Esophagus squamous epithelium (tissue), 5 donors: ENCODE results near the gene RGS10. TPM values are rescaled to one million over a fixed set of nuclear protein-coding genes. Genes with fewer than 3 reads are reported as not detected.

ENCODE experiments used
- DNase-seq: peaks from one replicate; lab custom pipeline; 2025; lab: John Stamatoyannopoulos, UW
- H3K27ac ChIP-seq, 4 donors: fragments of 200-600 bp; sonication (generic); one replicate each; pipeline ENCODE4 v1.5.1; 2016 to 2019; ENCODE audit warnings: mild to moderate bottlenecking in 1 of 4
- H3K27me3 ChIP-seq, 4 donors: fragments of 200-600 bp; sonication (generic); 1 replicate in 3 of 4; 2 replicates in 1 of 4; pipeline versions ENCODE4 v1.5.1 to v1.6.0; 2017 to 2021; ENCODE audit warnings: antibody characterized with exemption in 1 of 4
- H3K36me3 ChIP-seq, 3 donors: fragments of 200-600 bp; sonication (generic); one replicate each; pipeline ENCODE4 v1.5.1; 2016 to 2019
- H3K4me1 ChIP-seq, 3 donors: fragments of 200-600 bp; sonication (generic); one replicate each; pipeline ENCODE4 v1.5.1; 2017 to 2019
- H3K4me3 ChIP-seq, 4 donors: fragments of 200-600 bp; sonication (generic); 1 replicate in 3 of 4; 2 replicates in 1 of 4; pipeline ENCODE4 v1.5.1; 2016 to 2019; ENCODE audit warnings: mild to moderate bottlenecking in 2 of 4, moderate library complexity in 1 of 4
- H3K9me3 ChIP-seq, 3 donors: fragments of 200-600 bp; sonication (generic); one replicate each; pipeline ENCODE4 v1.5.1; 2016 to 2019
- CTCF ChIP-seq, 6 experiments: fragments of 450-650 bp in 4 of 6; fragments of 200-600 bp in 2 of 6; sonication (generic) in 2 of 6; IDR thresholded peaks; one replicate each; pipeline ENCODE4 v1.5.1; 2016 to 2019; ENCODE audit warnings: antibody characterized with exemption in 6 of 6, mild to moderate bottlenecking in 4 of 6, moderate library complexity in 4 of 6
- POLR2A ChIP-seq, 4 donors: fragments of 450-650 bp; IDR thresholded peaks; one replicate each; pipeline ENCODE4 v1.6.1; 2017; ENCODE audit warnings: antibody characterized with exemption in 4 of 4, mild to moderate bottlenecking in 4 of 4, moderate library complexity in 3 of 4
- WGBS, 2 donors: methylation state at CpG; one replicate each; pipeline ENCODE4 v1.1.5; 2018; 5-methylcytosine and 5-hydroxymethylcytosine counted together
- intact Hi-C: fragments of 100-400 bp; cut with DNase I; formaldehyde crosslinking; loops from one replicate; pipeline ENCODE4 v1.15.0; 2022
- total RNA-seq, 4 donors: library from RNA; depleted of rRNA; stranded (reverse); fragments of >200 nt; gene quantifications; one replicate each; pipeline ENCODE4 v1.1.0, GENCODE V29; 2016
- donor health status: DM: yes; HTN: yes; CAD: no.

RGS10 gene
- 10 to 100 TPM; 25.5 to 55.8 (median 43.9) TPM for total RNA-seq

- H3K4me1 ChIP-seq: peaks cover 24 to 70% (median 32%) of the 10 kb centered on the region in 3 donors
- peaks cover 0 to 3% (median 0%) of the 10 kb centered on the region in 4 donors for H3K27me3 ChIP-seq
- peak within 1 kb of the TSS; percentile 54 to 81 (median 66) for H3K4me3 ChIP-seq
- peak within 1 kb of the TSS; percentile 81 to 92 (median 85) for H3K27ac ChIP-seq
- 0% methylated on average over 14 of the region's 76 CpGs; no CpG with 5 or more reads in 1 of the 2 donors for WGBS, 2 donors
- no peaks in the 10 kb centered on the region for H3K36me3 ChIP-seq
- peak; percentile 42 for DNase-seq
- intact Hi-C loops: no loop called here
- no peaks in the 10 kb centered on the region for H3K9me3 ChIP-seq
- TF ChIP-seq POLR2A (IDR thresholded peaks at IDR 0.05): peak in 3 of 4 donors; percentile 20 to 87 (median 67)
- TF ChIP-seq CTCF (IDR thresholded peaks at IDR 0.05): no peak
Measured at GRCh38 chr10:119542357-119542987, at the start of gene RGS10. Gene RGS10, minus strand, starts transcription at chr10:119542719. Its CDS starts 81 bp downstream, at chr10:119542638.

- H3K36me3 ChIP-seq: peaks cover 8 to 70% (median 31%) of the 10 kb centered on the region in 3 donors
- peaks cover 8 to 25% (median 16%) of the 10 kb centered on the region in 3 donors for H3K4me1 ChIP-seq
- TF ChIP-seq CTCF (IDR thresholded peaks at IDR 0.05) (no peak), POLR2A (IDR thresholded peaks at IDR 0.05) (no peak)
- no peak overlapping the region for H3K4me3 ChIP-seq
- WGBS, 2 donors: 89 to 95% methylated on average over 4 of the region's 4 CpGs
- H3K27ac ChIP-seq: no peak overlapping the region
- intact Hi-C loops: no loop called here
- no peak for DNase-seq
- no peaks in the 10 kb centered on the region for H3K27me3 ChIP-seq
- H3K9me3 ChIP-seq: no peaks in the 10 kb centered on the region
Measured at GRCh38 chr10:119588071-119588470, 45.6 kb upstream of the RGS10 start.

- H3K4me1 ChIP-seq: peaks cover 0 to 10% (median 0%) of the 10 kb centered on the region in 3 donors
- intact Hi-C loops: no loop called here
- peaks cover 0 to 98% (median 56%) of the 10 kb centered on the region in 3 donors for H3K36me3 ChIP-seq
- no peak overlapping the region for H3K4me3 ChIP-seq
- no peak for DNase-seq
- 93 to 98% methylated on average over 3 of the region's 3 CpGs for WGBS, 2 donors
- H3K9me3 ChIP-seq: no peaks in the 10 kb centered on the region
- H3K27ac ChIP-seq: no peak overlapping the region
- no peak for TF ChIP-seq POLR2A (IDR thresholded peaks at IDR 0.05)
- TF ChIP-seq CTCF (IDR thresholded peaks at IDR 0.05): no peak
- H3K27me3 ChIP-seq: no peaks in the 10 kb centered on the region
Measured at GRCh38 chr10:119578355-119578754, 35.8 kb upstream of the RGS10 start.

- no peaks in the 10 kb centered on the region for H3K27me3 ChIP-seq
- intact Hi-C loops: no loop called here
- H3K4me1 ChIP-seq: no peaks in the 10 kb centered on the region
- no peak for DNase-seq
- H3K9me3 ChIP-seq: no peaks in the 10 kb centered on the region
- peaks cover 7 to 91% (median 51%) of the 10 kb centered on the region in 3 donors for H3K36me3 ChIP-seq
- H3K4me3 ChIP-seq: no peak overlapping the region
- no peak for TF ChIP-seq POLR2A (IDR thresholded peaks at IDR 0.05)
- no peak for TF ChIP-seq CTCF (IDR thresholded peaks at IDR 0.05)
- no peak overlapping the region for H3K27ac ChIP-seq
Measured at GRCh38 chr10:119575991-119576390, 33.5 kb upstream of the RGS10 start.

- Histone ChIP-seq H3K9me3 (no peaks in the 10 kb centered on the region), H3K36me3 (peaks cover 7 to 87% (median 51%) of the 10 kb centered on the region in 3 donors), H3K4me1 (no peaks in the 10 kb centered on the region), H3K27me3 (no peaks in the 10 kb centered on the region), H3K4me3 (no peak overlapping the region), H3K27ac (no peak overlapping the region)
- no peak for DNase-seq
- TF ChIP-seq CTCF (IDR thresholded peaks at IDR 0.05) (no peak), POLR2A (IDR thresholded peaks at IDR 0.05) (no peak)
- intact Hi-C loops: no loop called here
- WGBS, 2 donors: 42 to 47% methylated on average over 5 of the region's 5 CpGs
Measured at GRCh38 chr10:119575506-119575905, 33.0 kb upstream of the RGS10 start.
